HepG2 (cell line): ENCODE results near the gene BMPR2. TPM values are rescaled to one million over a fixed set of nuclear protein-coding genes. Genes with fewer than 3 reads are reported as not detected.
A peak's percentile ranks its signal among the peaks of the same experiment; 100 is the strongest.

Experiments
- AGO2 ChIP-seq: fragments of 200-400 bp; formaldehyde crosslinking; optimal IDR thresholded peaks from 2 replicates; pipeline ENCODE3; 2017; ENCODE audit warnings: mild to moderate bottlenecking, low read depth, low read length, moderate library complexity
- GABPB1 ChIP-seq: IDR thresholded peaks from 2 replicates; pipeline ENCODE4 v1.6.1; 2016; ENCODE audit warnings: mild to moderate bottlenecking, missing genetic modification reagents, moderate library complexity, missing compliant biosample characterization
- NFKB2 ChIP-seq: sonication (generic); formaldehyde crosslinking; IDR thresholded peaks from 2 replicates; pipeline ENCODE4 v1.4.0; 2020; ENCODE audit warnings: missing genetic modification reagents, borderline replicate concordance
- NFKBIZ ChIP-seq: IDR thresholded peaks from 2 replicates; pipeline ENCODE4 v1.6.1; 2018; ENCODE audit warnings: missing genetic modification reagents, missing compliant biosample characterization
- SRF ChIP-seq: IDR thresholded peaks from 2 replicates; pipeline ENCODE4 v1.6.1; 2011; ENCODE audit warnings: mild to moderate bottlenecking, low read depth, low read length, moderate library complexity
- YEATS4 ChIP-seq: sonication (generic); formaldehyde crosslinking; IDR thresholded peaks from 2 replicates; pipeline ENCODE4 v1.4.0; 2020; ENCODE audit warnings: missing genetic modification reagents, borderline replicate concordance
- ZFP36 ChIP-seq: fragments of 150-350 bp; IDR thresholded peaks from 2 replicates; pipeline ENCODE4 v1.6.1; 2018; ENCODE audit warnings: borderline replicate concordance, low read length, low read depth; ENCODE audit not compliant: partially characterized antibody
- ZMYM2 ChIP-seq: sonication (generic); formaldehyde crosslinking; IDR thresholded peaks from 2 replicates; pipeline ENCODE4 v1.8.0; 2022; ENCODE audit warnings: mild to moderate bottlenecking, missing genetic modification reagents
- ZNF468 ChIP-seq: sonication (generic); formaldehyde crosslinking; IDR thresholded peaks from 2 replicates; pipeline ENCODE4 v1.8.0; 2022; ENCODE audit warnings: mild to moderate bottlenecking, moderate library complexity, missing genetic modification reagents
- ZNF614 ChIP-seq: IDR thresholded peaks from 2 replicates; pipeline ENCODE4 v1.6.1; 2018; ENCODE audit warnings: missing biosample characterization, missing genetic modification reagents, inconsistent platforms, borderline replicate concordance
- polyA plus RNA-seq, 8 experiments: library from polyadenylated mRNA; depleted of rRNA in 3 of 8; stranded (reverse) in 7 of 8; unstranded in 1 of 8; fragments of >200 nt; fragmentation: Illumina TruSeq in 4 of 8; extraction: Trizol in 4 of 8; gene quantifications; 2 replicates each; pipeline versions ENCODE4 v1.2.1 to v1.2.3, GENCODE V29; 2011 to 2016; ENCODE audit warnings: low read depth in 4 of 8, missing spikeins in 1 of 8, mixed read lengths in 1 of 8; ENCODE audit not compliant: insufficient read depth in 1 of 8
- total RNA-seq, 5 experiments: library from RNA; depleted of rRNA; stranded (reverse); fragments of >200 nt; fragmentation: Illumina TruSeq; extraction: Trizol; gene quantifications; 2 replicates each; pipeline ENCODE4 v1.2.3, GENCODE V29; 2016; ENCODE audit warnings: low read depth in 1 of 5
- TF ChIP-seq, protein P1 (sequence below): sonication (generic); formaldehyde crosslinking; IDR thresholded peaks from 2 replicates; pipeline ENCODE4 v1.8.0; 2022; ENCODE audit warnings: missing genetic modification reagents, mild to moderate bottlenecking, moderate library complexity, borderline replicate concordance
- TF ChIP-seq, protein P2 (sequence below): sonication (generic); formaldehyde crosslinking; IDR thresholded peaks from 2 replicates; pipeline ENCODE4 v1.9.0; 2022; ENCODE audit warnings: low read depth, missing genetic modification reagents
- TF ChIP-seq, protein P3 (sequence below): sonication (generic); formaldehyde crosslinking; IDR thresholded peaks from 2 replicates; pipeline ENCODE4 v1.8.1; 2023; ENCODE audit warnings: missing genetic modification reagents, inconsistent platforms, borderline replicate concordance
- TF ChIP-seq, protein P4 (sequence below): sonication (generic); formaldehyde crosslinking; conservative IDR thresholded peaks from 2 replicates; pipeline ENCODE4 v1.8.0; 2022; ENCODE audit warnings: mild to moderate bottlenecking, moderate library complexity, missing genetic modification reagents
- TF ChIP-seq, protein P5 (sequence below): IDR thresholded peaks from 2 replicates; pipeline ENCODE4 v1.6.1; 2016; ENCODE audit warnings: low read depth, borderline replicate concordance
- TF ChIP-seq, protein P6 (sequence below): sonication (generic); formaldehyde crosslinking; IDR thresholded peaks from 2 replicates; pipeline ENCODE4 v1.9.0; 2022; ENCODE audit warnings: missing genetic modification reagents, mild to moderate bottlenecking, borderline replicate concordance

The BMPR2 gene
- total and polyA plus RNA-seq, 2 of the 13 experiments (the other 11 are each of a cell fraction or from before 2014, with no cell fraction given), result 5.5 to 10.3 TPM

DNA sequence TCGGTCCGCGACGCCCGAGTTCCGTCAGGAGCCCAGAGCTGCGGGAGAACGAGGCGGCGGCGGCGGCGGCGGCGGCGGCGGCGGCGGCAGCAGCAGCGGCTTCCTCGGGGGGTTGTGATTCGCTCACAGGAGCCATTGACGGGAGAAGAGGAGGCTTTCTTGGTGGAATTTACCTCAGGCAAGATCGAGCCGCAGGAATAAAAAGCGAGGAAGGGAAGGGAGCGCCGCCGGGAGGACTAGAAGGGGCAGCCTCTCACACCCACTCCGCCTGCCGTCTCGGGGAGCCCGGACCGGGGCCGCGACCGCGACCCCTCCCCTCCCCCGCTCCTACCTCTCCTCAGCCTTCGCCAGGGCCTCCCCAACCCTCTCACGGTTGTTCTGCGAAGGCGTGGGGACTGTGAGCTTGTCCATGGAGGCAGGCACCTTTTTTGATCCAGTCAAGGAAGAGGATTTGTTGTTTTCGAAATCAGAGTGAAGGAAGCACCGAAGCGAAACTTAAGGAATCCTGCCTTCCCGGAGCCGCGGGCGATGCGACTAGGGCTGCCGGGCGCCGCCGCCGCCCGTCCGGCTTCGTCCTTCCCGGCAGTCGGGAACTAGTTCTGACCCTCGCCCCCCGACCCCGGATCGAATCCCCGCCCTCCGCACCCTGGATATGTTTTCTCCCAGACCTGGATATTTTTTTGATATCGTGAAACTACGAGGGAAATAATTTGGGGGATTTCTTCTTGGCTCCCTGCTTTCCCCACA lies 506 bp downstream of the BMPR2 start (continued):
- TF ChIP-seq, protein P1, sequence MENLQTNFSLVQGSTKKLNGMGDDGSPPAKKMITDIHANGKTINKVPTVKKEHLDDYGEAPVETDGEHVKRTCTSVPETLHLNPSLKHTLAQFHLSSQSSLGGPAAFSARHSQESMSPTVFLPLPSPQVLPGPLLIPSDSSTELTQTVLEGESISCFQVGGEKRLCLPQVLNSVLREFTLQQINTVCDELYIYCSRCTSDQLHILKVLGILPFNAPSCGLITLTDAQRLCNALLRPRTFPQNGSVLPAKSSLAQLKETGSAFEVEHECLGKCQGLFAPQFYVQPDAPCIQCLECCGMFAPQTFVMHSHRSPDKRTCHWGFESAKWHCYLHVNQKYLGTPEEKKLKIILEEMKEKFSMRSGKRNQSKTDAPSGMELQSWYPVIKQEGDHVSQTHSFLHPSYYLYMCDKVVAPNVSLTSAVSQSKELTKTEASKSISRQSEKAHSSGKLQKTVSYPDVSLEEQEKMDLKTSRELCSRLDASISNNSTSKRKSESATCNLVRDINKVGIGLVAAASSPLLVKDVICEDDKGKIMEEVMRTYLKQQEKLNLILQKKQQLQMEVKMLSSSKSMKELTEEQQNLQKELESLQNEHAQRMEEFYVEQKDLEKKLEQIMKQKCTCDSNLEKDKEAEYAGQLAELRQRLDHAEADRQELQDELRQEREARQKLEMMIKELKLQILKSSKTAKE (CRISPR knock-in tag), result peak; percentile 54
- TF ChIP-seq, protein P2, sequence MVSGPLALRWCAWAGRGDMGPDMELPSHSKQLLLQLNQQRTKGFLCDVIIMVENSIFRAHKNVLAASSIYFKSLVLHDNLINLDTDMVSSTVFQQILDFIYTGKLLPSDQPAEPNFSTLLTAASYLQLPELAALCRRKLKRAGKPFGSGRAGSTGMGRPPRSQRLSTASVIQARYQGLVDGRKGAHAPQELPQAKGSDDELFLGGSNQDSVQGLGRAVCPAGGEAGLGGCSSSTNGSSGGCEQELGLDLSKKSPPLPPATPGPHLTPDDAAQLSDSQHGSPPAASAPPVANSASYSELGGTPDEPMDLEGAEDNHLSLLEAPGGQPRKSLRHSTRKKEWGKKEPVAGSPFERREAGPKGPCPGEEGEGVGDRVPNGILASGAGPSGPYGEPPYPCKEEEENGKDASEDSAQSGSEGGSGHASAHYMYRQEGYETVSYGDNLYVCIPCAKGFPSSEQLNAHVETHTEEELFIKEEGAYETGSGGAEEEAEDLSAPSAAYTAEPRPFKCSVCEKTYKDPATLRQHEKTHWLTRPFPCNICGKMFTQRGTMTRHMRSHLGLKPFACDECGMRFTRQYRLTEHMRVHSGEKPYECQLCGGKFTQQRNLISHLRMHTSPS (CRISPR knock-in tag), result 0 out of 2 replicates have a peak, but pooled peaks have one; percentile 19
- TF ChIP-seq ZNF468 (CRISPR knock-in tag), result no peak
- TF ChIP-seq, protein P3, sequence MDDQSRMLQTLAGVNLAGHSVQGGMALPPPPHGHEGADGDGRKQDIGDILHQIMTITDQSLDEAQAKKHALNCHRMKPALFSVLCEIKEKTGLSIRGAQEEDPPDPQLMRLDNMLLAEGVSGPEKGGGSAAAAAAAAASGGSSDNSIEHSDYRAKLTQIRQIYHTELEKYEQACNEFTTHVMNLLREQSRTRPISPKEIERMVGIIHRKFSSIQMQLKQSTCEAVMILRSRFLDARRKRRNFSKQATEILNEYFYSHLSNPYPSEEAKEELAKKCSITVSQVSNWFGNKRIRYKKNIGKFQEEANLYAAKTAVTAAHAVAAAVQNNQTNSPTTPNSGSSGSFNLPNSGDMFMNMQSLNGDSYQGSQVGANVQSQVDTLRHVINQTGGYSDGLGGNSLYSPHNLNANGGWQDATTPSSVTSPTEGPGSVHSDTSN, result no peak
- TF ChIP-seq, protein P4, sequence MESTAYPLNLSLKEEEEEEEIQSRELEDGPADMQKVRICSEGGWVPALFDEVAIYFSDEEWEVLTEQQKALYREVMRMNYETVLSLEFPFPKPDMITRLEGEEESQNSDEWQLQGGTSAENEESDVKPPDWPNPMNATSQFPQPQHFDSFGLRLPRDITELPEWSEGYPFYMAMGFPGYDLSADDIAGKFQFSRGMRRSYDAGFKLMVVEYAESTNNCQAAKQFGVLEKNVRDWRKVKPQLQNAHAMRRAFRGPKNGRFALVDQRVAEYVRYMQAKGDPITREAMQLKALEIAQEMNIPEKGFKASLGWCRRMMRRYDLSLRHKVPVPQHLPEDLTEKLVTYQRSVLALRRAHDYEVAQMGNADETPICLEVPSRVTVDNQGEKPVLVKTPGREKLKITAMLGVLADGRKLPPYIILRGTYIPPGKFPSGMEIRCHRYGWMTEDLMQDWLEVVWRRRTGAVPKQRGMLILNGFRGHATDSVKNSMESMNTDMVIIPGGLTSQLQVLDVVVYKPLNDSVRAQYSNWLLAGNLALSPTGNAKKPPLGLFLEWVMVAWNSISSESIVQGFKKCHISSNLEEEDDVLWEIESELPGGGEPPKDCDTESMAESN (CRISPR knock-in tag), result peak; percentile 61
- TF ChIP-seq GABPB1, result peak; percentile 58; the same call in 1 of the 2 replicates
- 0 out of 2 replicates have a peak, but pooled peaks have one; percentile 7 for TF ChIP-seq ZNF614
- TF ChIP-seq AGO2, result no peak
- TF ChIP-seq SRF, result no peak
- 0 out of 2 replicates have a peak, but pooled peaks have one; percentile 42 for TF ChIP-seq NFKB2 (CRISPR knock-in tag)
- TF ChIP-seq NFKBIZ (CRISPR knock-in tag), result no peak
- no peak for TF ChIP-seq ZFP36
- TF ChIP-seq ZMYM2, result no peak
- TF ChIP-seq, protein P5, sequence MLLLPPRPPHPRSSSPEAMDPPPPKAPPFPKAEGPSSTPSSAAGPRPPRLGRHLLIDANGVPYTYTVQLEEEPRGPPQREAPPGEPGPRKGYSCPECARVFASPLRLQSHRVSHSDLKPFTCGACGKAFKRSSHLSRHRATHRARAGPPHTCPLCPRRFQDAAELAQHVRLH (CRISPR knock-in tag), result no peak
- TF ChIP-seq YEATS4 (CRISPR knock-in tag), result 0 out of 2 replicates have a peak, but pooled peaks have one; percentile 50
- TF ChIP-seq, protein P6, sequence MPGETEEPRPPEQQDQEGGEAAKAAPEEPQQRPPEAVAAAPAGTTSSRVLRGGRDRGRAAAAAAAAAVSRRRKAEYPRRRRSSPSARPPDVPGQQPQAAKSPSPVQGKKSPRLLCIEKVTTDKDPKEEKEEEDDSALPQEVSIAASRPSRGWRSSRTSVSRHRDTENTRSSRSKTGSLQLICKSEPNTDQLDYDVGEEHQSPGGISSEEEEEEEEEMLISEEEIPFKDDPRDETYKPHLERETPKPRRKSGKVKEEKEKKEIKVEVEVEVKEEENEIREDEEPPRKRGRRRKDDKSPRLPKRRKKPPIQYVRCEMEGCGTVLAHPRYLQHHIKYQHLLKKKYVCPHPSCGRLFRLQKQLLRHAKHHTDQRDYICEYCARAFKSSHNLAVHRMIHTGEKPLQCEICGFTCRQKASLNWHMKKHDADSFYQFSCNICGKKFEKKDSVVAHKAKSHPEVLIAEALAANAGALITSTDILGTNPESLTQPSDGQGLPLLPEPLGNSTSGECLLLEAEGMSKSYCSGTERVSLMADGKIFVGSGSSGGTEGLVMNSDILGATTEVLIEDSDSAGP (CRISPR knock-in tag), result peak; percentile 50; the same call in 1 of the 2 replicates
